Stimulated activated naive B cell treated with anti-CD40 and anti-IgM and Interleukin-4, amounts not matched to agents 10 μg/mL and 1 μg/mL and 100 μg/mL, for 72 hours (primary cell): ENCODE results near the gene DNAJA3.
"Not testable (repeated sequence)": the region's sequence is repeated elsewhere in the genome, so short reads cannot be mapped to it uniquely, and the experiment has no call there.

Experiments used
- ATAC-seq, 2 donors: fragments of 150-1000 bp; cut with Tn5 transposase; replicated peaks; 2 replicates each; pipeline ENCODE4 v1.10.0; 2021; ENCODE audit warnings: moderate library complexity in 1 of 2
- DNase-seq: peaks from one replicate; pipeline ENCODE4 v3.0.0; 2021
- H3K27ac Mint-ChIP-seq: one replicate; pipeline ENCODE4 v1.8.0; 2022; ENCODE audit warnings: mild to moderate bottlenecking, mixed read lengths
- H3K27me3 Mint-ChIP-seq, 2 donors: one replicate each; pipeline ENCODE4 v1.8.0; 2022; ENCODE audit warnings: mixed read lengths in 2 of 2
- H3K36me3 Mint-ChIP-seq, 2 donors: one replicate each; pipeline ENCODE4 v1.8.0; 2022; ENCODE audit warnings: mixed read lengths in 2 of 2, mild to moderate bottlenecking in 1 of 2
- H3K4me1 Mint-ChIP-seq, 2 donors: one replicate each; pipeline ENCODE4 v1.8.0; 2022; ENCODE audit warnings: mixed read lengths in 2 of 2, mild to moderate bottlenecking in 1 of 2
- H3K4me3 Mint-ChIP-seq, 2 donors: one replicate each; pipeline ENCODE4 v1.8.0; 2022; ENCODE audit warnings: mild to moderate bottlenecking in 2 of 2, mixed read lengths in 2 of 2, moderate library complexity in 1 of 2
- H3K9me3 Mint-ChIP-seq, 2 donors: one replicate each; pipeline ENCODE4 v1.8.0; 2022; ENCODE audit warnings: mixed read lengths in 2 of 2, mild to moderate bottlenecking in 1 of 2

DNAJA3 gene

GRCh38 chr16:4392382-4393239 is 33.1 kb upstream of the DNAJA3 start:
- no peak overlapping the region for H3K4me3 Mint-ChIP-seq
- peaks cover 33 to 35% of the 10 kb centered on the region in 2 donors for H3K36me3 Mint-ChIP-seq
- no peak for DNase-seq
- no peaks in the 10 kb centered on the region for H3K27me3 Mint-ChIP-seq
- no peak for ATAC-seq
- H3K4me1 Mint-ChIP-seq, result no peaks in the 10 kb centered on the region
- no peaks in the 10 kb centered on the region for H3K9me3 Mint-ChIP-seq
- no peak overlapping the region for H3K27ac Mint-ChIP-seq

DNA sequence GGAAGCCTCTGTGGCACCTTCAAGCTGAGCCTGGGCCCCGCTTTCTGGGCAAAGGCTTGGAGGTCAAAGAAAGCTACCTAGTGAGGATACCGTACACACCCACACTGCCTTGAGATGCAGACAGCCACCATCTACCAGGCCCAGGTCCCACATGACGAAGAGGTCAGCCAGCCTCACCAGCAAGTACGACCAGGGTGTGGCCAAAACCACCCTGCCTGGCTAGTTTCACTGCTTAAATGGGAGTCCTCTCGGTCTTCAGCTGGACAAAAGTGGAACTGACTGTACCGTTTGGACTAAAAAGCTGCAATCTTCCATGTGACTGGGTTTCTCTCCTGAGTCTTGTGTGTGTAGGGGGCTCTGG is 32.4 kb upstream of the DNAJA3 start:
- DNase-seq (no peak), ATAC-seq (no peak)
- Mint-ChIP-seq H3K4me3 (no peak overlapping the region), H3K4me1 (no peaks in the 10 kb centered on the region), H3K9me3 (no peaks in the 10 kb centered on the region), H3K36me3 (peaks cover 33 to 35% of the 10 kb centered on the region in 2 donors), H3K27ac (no peak overlapping the region), H3K27me3 (no peaks in the 10 kb centered on the region)

DNA sequence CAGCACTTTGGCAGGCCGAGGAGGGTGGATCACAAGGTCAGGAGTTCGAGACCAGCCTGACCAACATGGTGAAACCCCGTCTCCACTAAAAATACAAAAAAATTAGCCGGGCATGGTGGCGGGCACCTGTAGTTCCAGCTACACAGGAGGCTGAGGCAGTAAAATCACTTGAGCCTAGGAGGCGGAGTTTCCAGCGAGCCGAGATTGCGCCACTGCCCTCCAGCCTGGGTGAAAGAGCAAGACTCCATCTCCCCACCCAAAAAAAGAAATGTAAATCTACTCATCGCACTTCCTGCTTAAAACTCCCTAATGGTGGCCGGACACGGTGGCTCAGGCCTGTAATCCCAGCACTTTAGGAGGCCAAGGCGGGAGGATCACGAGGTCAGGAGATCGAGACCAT is 31.8 kb upstream of the DNAJA3 start:
- H3K4me3 Mint-ChIP-seq, H3K4me1 Mint-ChIP-seq, H3K27me3 Mint-ChIP-seq, H3K27ac Mint-ChIP-seq, DNase-seq, H3K9me3 Mint-ChIP-seq, ATAC-seq: not testable (repeated sequence)
- H3K36me3 Mint-ChIP-seq, result peaks cover 33 to 35% of the 10 kb centered on the region in 2 donors

- Mint-ChIP-seq H3K9me3 (no peaks in the 10 kb centered on the region), H3K4me3 (no peak overlapping the region), H3K27me3 (no peaks in the 10 kb centered on the region), H3K4me1 (peaks cover 6 to 10% of the 10 kb centered on the region in 2 donors), H3K36me3 (peaks cover 28 to 40% of the 10 kb centered on the region in 2 donors), H3K27ac (no peak overlapping the region)
- ATAC-seq (no peak), DNase-seq (no peak)
These were observed 30.5 kb upstream of the DNAJA3 start for GRCh38 chr16:4395055-4395726.

- Mint-ChIP-seq H3K36me3 (peaks cover 28 to 34% of the 10 kb centered on the region in 2 donors), H3K4me3 (no peak overlapping the region), H3K9me3 (no peaks in the 10 kb centered on the region), H3K27me3 (no peaks in the 10 kb centered on the region), H3K4me1 (peaks cover 20 to 21% of the 10 kb centered on the region in 2 donors), H3K27ac (peak overlapping the region; percentile 25)
- ATAC-seq, result no peak
- no peak for DNase-seq
These were observed 26.5 kb upstream of the DNAJA3 start for GRCh38 chr16:4399001-4399730.

DNA sequence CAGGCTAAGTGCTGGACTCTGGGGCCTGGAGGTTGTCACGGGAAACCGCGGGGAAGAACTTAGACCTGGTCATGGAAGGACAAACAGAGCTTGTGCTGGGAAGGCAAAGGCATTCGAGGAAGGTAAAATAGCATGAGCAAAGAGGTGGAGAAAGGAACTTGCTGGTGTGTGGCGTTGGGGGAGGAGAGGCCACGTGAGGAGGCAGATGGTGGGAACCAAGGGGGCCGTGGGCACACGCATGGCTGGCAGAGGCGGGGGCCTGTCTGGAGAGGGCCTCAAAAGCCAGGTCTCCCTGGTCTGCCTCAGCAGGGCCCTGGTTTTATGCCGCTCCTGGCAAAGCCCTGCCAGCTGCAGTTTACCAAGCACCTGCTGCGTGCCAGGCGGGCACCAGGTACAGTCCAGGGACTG is 24.6 kb upstream of the DNAJA3 start:
- DNase-seq (no peak), ATAC-seq (no peak)
- H3K9me3 Mint-ChIP-seq, result no peaks in the 10 kb centered on the region
- H3K27ac Mint-ChIP-seq, result peak overlapping the region; percentile 9
- peaks cover 24 to 35% of the 10 kb centered on the region in 2 donors for H3K36me3 Mint-ChIP-seq
- no peak overlapping the region for H3K4me3 Mint-ChIP-seq
- H3K27me3 Mint-ChIP-seq, result no peaks in the 10 kb centered on the region
- H3K4me1 Mint-ChIP-seq, result peaks cover 27 to 29% of the 10 kb centered on the region in 2 donors

GRCh38 chr16:4401510-4401909 is 24.2 kb upstream of the DNAJA3 start:
- H3K4me1 Mint-ChIP-seq, result peaks cover 27 to 29% of the 10 kb centered on the region in 2 donors
- H3K4me3 Mint-ChIP-seq, result no peak overlapping the region
- H3K36me3 Mint-ChIP-seq, result peaks cover 24 to 35% of the 10 kb centered on the region in 2 donors
- H3K9me3 Mint-ChIP-seq, result no peaks in the 10 kb centered on the region
- H3K27me3 Mint-ChIP-seq, result no peaks in the 10 kb centered on the region
- ATAC-seq (no peak), DNase-seq (no peak)
- H3K27ac Mint-ChIP-seq, result no peak overlapping the region

DNA sequence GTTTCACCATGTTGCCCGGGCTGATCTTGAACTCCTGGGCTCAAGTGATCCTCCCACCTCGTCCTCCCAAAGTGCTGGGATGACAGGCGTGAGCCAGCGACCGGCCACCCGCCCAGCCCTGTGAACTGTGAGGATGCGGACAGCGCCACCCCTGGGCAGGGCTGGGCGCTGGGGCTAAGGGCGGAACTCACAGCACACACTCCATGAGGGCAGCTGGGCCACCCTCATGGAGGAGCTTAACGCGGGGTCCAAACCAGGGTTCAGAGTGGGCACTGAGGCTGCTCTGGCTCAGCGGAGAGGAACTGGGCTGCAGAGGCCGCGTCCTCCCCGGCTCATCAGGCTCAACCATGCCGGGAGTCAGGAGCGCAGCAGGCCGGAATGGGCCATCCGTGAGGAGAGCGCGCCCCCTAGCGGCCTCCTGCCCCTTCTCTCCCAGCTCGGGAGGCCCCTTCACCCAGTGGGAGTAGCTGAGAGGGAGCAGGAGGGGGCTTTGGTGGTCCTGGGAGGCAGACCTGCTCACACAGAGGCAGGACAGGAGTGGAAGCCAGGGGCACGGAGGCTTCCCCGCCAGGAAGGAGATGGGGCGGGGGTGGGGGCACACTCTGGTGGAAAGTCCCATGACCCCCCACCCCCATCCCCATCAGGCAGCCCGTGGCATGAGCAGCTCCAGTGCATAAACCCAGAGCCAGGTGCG is 23.1 kb upstream of the DNAJA3 start:
- H3K9me3 Mint-ChIP-seq, result no peaks in the 10 kb centered on the region
- H3K4me1 Mint-ChIP-seq, result peaks cover 27 to 29% of the 10 kb centered on the region in 2 donors
- H3K36me3 Mint-ChIP-seq, result peaks cover 24 to 35% of the 10 kb centered on the region in 2 donors
- peak; percentile 89 to 95 for ATAC-seq
- DNase-seq, result peak; percentile 58
- no peak overlapping the region for H3K27ac Mint-ChIP-seq
- H3K27me3 Mint-ChIP-seq, result no peaks in the 10 kb centered on the region
- no peak overlapping the region for H3K4me3 Mint-ChIP-seq

- H3K4me1 Mint-ChIP-seq, result peaks cover 27 to 29% of the 10 kb centered on the region in 2 donors
- H3K36me3 Mint-ChIP-seq, result peaks cover 24 to 35% of the 10 kb centered on the region in 2 donors
- no peaks in the 10 kb centered on the region for H3K27me3 Mint-ChIP-seq
- DNase-seq, result no peak
- peak in 1 of 2 donors; percentile 11 for ATAC-seq
- no peaks in the 10 kb centered on the region for H3K9me3 Mint-ChIP-seq
- no peak overlapping the region for H3K27ac Mint-ChIP-seq
- no peak overlapping the region for H3K4me3 Mint-ChIP-seq
These were observed 22.3 kb upstream of the DNAJA3 start for GRCh38 chr16:4403133-4403949.

GRCh38 chr16:4404247-4404966 is 21.3 kb upstream of the DNAJA3 start:
- no peaks in the 10 kb centered on the region for H3K27me3 Mint-ChIP-seq
- peaks cover 25 to 26% of the 10 kb centered on the region in 2 donors for H3K4me1 Mint-ChIP-seq
- ATAC-seq, result peak; percentile 44 to 54
- DNase-seq, result no peak
- H3K9me3 Mint-ChIP-seq, result no peaks in the 10 kb centered on the region
- H3K36me3 Mint-ChIP-seq, result peaks cover 24 to 30% of the 10 kb centered on the region in 2 donors
- H3K4me3 Mint-ChIP-seq, result no peak overlapping the region
- H3K27ac Mint-ChIP-seq, result peak overlapping the region; percentile 56

DNA sequence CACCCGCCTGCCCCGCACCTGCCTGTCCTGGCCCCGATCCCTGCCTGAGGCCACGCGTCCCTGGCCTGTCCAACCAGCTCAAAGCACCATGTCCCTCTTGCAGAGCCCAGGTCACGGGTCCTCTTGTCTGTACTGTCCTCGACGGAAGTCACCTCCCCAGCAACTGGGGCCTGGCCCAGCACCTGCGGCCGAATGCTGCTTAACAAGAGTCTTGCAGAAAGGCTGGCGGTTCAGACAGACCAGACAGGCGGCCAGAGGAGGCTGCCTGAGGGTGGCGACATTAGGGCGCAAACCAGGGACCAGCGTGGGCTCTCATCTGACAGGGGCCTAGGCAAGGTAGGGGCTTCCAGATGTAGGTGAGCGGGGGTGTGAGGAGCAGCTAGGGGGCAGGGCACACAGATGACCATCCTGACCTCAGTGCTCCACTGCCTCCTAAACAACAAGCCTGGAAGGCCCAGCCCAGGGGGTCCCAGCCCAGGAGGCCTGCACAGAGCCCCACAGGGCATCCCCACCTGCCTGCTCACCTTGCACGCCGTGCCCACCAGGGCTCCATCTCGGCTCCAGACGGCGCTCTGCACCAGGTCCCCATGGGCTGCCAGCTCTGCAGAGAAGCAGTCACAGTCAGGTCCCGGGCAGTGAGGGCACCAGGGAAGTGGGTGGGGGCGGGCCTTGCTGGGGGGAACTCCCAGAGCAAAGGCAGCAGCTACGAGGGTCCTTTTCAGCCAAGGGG is 20.5 kb upstream of the DNAJA3 start:
- no peak for ATAC-seq
- Mint-ChIP-seq H3K9me3 (no peaks in the 10 kb centered on the region), H3K36me3 (peaks cover 23 to 24% of the 10 kb centered on the region in 2 donors), H3K4me3 (no peak overlapping the region), H3K27me3 (no peaks in the 10 kb centered on the region), H3K4me1 (peaks cover 18 to 21% of the 10 kb centered on the region in 2 donors), H3K27ac (no peak overlapping the region)
- DNase-seq, result no peak

- DNase-seq, result no peak
- H3K27me3 Mint-ChIP-seq, result no peaks in the 10 kb centered on the region
- H3K36me3 Mint-ChIP-seq, result peaks cover 20 to 27% of the 10 kb centered on the region in 2 donors
- peaks cover 13 to 18% of the 10 kb centered on the region in 2 donors for H3K4me1 Mint-ChIP-seq
- H3K9me3 Mint-ChIP-seq, result no peaks in the 10 kb centered on the region
- ATAC-seq, result no peak
- H3K4me3 Mint-ChIP-seq, result no peak overlapping the region
- no peak overlapping the region for H3K27ac Mint-ChIP-seq
These were observed 17.9 kb upstream of the DNAJA3 start for GRCh38 chr16:4407543-4408322.
